HG02973 (cell line): ENCODE measurements around the gene NLK.
"Not testable (repeated sequence)": the region's sequence is repeated elsewhere in the genome, so short reads cannot be mapped to it uniquely, and the experiment has no call there.

ENCODE experiments used
- ATAC-seq: cut with Tn5 transposase; IDR thresholded peaks from one replicate; pipeline ENCODE4 v1.9.1; 2021; ENCODE audit warnings: moderate library complexity; ENCODE audit not compliant: unreplicated experiment

The NLK gene

GRCh38 chr17:28042657-28042720 is at the start of gene NLK:
NLK (plus strand) TSS chr17:28042677; CDS start chr17:28042874, 197 bp downstream.
- ATAC-seq: no peak

DNA sequence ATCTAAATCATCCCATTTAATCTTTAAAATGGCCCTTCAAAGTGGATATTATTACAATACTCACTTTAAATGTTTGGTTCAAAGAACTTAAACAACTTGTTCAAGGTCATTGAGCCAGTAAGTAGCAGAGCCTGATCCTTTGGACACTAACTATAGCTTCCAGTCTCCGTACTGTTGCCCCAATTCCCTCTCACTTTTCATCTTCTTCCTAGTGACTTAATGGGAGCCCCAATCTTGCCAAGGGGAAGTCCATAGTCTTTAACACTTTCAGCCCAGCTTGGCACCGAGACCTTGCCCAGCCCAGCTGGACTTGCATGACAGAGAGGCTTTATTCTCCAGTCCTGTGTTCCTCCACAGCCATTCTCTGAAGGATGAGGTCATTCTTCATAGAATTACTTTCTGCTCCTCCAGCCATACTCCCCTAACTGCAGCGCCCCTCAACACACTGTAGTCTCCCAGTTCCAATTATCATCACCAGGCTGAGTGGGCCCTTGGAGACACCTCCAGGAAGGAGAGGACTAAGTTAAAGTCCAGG is 49.2 kb upstream of the NLK start:
- no peak for ATAC-seq

- no peak for ATAC-seq
Measured at GRCh38 chr17:27993723-27994310, 48.7 kb upstream of the NLK start.

- ATAC-seq: no peak
Measured at GRCh38 chr17:27994586-27994985, 47.9 kb upstream of the NLK start.

DNA sequence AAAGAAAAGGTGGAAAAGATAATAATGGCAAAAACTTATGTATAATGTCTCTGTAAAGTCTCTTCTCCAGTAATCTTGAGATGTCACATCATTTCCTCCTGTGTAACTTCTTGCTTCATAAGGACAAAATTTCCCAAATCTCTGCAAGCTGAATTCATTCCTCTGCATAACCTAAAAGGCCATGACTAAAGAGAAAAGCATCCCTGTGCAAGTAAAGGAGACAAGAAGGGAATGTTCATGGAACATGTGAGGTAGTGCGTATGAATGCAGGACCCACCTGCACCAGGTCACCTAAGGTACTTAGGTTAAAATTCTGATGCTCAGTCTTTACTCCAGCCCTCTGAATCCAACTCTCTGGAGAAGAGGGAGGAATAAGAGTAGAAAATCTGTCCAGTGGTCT is 46.9 kb upstream of the NLK start:
- no peak for ATAC-seq

GRCh38 chr17:27996202-27997043 is 46.1 kb upstream of the NLK start:
- ATAC-seq: no peak

- no peak for ATAC-seq
Measured at GRCh38 chr17:27997044-27997401, 45.5 kb upstream of the NLK start.

- ATAC-seq: no peak
Measured at GRCh38 chr17:27997522-27997921, 45.0 kb upstream of the NLK start.

DNA sequence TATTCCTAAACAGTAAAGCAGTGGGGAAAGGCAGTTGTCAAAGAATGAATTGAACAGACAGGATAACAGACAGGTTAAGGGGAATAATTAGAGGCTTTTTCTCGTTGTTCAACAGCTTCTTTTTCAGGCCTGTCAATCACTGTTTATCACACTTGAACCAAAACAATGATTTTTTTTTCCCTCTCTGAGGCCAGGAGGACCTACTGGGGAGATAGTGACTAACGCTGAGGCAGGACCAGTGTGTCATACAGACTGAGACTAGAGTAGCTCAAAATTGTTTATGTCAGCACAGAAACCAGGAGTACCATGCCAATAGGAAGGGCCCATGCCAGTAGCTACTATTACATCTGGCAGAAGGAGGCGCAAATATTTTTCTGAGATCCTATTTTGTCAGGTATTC is 41.3 kb upstream of the NLK start:
- ATAC-seq: no peak

DNA sequence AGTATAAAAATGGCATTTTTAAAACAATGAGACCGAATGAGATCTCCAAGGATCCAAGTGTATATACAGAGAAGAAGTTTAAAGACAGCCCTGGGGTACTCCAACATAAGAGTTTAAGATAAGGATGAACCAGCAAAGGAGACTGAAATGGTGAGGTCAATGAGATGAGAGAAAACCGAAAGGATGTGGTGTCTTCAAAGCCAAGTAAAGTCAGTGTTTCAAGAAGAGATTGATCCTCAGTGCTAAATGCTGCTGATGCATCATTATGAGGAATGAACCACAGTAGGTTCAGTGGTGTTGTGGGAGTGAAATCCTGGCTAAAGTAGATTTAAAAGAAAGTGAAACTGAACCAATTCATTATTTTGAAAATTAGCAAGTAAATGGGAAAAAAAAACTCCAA is 38.1 kb upstream of the NLK start:
- ATAC-seq: no peak

- ATAC-seq: not testable (repeated sequence)
Measured at GRCh38 chr17:28007925-28008324, 34.6 kb upstream of the NLK start.

GRCh38 chr17:28008513-28008912 is 34.0 kb upstream of the NLK start:
- ATAC-seq: no peak

- no peak for ATAC-seq
Measured at GRCh38 chr17:28010406-28010805, 32.1 kb upstream of the NLK start.

DNA sequence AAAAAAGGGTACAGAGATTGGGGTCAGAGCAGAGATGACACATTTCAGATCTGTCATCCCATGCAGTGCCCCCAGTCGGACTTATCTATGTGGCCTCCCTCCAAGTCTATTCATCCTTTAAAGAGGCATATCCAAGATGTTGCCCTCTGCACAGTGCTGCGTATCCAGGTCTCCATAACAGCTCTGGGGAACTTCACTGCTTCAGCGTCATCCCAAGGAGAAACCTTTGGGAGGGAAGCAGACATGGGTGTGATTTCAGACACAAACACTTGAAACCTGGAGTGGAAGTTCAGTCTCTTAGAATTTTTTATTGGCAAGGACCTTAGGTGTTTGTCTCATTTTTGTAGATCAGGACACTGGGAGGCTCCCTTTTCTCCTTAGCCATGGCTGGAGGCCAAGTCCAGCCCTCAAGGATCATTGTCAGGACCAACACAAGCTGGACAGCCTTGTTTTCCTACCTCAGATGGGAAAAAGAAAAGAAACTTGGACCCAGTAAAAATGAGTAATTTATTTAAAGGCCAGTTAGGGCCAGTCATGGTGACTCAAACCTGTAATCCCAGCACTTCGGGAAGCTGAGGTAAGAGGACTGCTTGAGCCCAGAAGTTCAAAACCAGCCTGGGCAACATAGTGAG is 23.9 kb upstream of the NLK start:
- no peak for ATAC-seq

GRCh38 chr17:28020515-28020914 is 22.0 kb upstream of the NLK start:
- ATAC-seq: no peak

DNA sequence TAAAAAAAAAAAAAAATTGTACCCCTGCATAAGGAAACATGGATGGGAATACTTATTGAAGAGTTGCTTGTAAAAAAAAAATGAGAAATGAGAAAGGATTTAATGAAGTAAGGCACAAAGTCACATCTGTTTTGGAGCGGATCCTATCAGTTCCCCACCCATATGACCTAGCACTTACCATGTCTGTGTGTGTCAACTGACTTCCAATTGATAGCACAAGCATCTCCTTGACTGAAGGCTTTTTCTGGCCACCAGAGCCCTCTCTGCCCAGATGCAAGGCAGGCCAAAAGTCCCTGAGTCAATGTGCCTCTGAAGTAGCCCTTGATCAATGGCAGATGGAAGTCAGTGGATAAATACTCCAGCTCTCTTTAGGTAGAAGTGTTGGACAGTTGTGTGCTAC is 13.4 kb upstream of the NLK start:
- ATAC-seq: no peak

DNA sequence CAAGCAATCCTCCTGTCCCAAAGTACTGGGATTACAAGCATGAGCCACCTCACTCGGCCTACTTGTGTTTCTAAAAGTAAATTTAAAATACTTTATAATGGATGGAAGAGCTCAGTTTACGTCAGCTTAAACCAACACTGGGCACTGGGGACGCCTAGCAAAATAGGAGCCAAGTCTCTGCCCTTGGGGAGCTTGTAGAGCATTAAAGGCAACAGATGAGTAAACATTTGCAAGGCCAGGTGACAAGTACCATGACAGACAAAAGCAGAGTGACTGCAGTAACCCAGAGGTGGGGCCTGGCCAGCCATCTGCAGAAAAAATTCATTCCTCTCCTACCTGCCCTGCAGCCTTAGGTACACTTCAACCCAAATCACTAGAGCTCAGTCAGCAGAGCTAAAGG is 12.1 kb upstream of the NLK start:
- no peak for ATAC-seq

DNA sequence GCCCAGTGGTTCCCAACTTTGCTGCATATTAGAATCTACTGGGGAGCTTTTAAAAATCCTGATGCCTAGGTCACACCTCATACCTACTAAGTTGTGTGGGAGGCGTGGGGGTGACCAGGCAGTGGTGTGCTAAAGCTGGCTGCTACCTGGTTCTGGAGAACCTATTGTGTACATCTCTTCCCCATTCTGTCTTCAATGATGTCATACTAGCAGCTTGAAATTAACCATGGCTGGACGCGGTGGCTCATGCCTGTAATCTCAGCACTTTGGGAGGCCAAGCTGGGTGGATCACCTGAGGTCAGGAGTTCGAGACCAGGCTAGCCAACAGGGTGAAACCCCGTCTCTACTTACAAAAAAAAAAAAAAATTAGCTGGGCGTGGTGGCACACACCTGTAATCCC is 11.3 kb upstream of the NLK start:
- no peak for ATAC-seq

DNA sequence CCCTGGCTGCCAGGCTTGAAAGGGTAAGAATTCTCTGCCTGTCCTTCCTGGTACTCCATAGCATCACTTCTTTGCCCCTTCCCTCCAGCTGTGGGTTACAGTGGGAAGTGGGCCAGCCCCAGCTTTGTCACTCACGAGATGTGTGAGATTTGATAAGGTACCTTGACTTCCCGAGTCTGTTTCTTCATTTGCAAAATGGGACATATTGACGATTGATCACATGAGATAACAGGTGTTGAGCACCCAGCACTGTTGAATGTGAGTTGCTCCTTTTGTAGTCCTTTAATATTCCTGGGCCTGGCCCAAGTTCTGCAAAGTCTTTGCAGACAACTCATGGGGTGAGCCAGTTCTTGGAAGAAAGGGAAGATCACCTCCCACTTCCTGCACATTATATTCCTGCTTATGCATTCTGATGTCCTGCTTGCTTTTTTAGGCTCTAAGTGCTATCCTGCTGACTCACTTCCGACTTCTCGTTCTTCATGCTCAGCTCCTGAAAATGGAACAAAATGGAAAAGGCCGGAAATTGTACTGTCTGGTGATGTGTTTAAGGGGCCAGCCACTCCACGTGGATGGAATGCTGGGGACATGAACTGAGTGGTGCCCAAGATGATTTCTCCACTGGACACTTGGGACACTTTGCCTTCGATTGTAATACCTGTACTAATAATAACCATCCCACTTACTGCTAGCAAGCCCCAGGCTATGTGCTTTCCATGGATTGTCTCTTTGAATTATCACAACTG is 8.3 kb upstream of the NLK start:
- no peak for ATAC-seq

- not testable (repeated sequence) for ATAC-seq
Measured at GRCh38 chr17:28035452-28035851, 7.0 kb upstream of the NLK start.

- ATAC-seq: not testable (repeated sequence)
Measured at GRCh38 chr17:28035884-28036283, 6.6 kb upstream of the NLK start.

DNA sequence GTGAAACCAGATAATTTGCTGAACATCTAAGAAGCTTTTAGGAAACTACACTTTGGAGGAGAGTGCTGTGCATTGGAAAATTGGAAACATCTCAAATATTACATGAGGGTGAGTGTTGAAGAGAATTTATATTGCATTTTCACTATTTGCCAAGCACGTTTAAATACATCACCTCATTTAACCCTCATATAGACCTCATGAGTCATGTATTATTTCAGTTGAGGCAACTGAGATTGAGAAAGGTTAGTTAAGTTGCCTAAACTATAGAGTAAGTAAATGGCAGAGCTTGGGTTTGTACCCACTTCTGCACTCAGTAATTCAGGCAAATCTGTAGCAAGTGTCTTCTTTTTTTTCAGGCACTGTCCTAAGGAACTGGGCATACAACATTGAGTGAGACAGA is 3.7 kb upstream of the NLK start:
- no peak for ATAC-seq
